Endothelial cell of umbilical vein (primary cell): ENCODE measurements around the gene SLC22A3. TPM values are rescaled to one million over a fixed set of nuclear protein-coding genes. Genes with fewer than 3 reads are reported as not detected.

ENCODE experiments used
- BruUV-seq: library from RNA; stranded (reverse); fragments of 400-500 nt; replicated peaks from 2 replicates; lab custom pipeline; 2021; lab: Mats Ljungman, UMichigan
- CTCF ChIA-PET: fragments of 300-600, 350-600 bp; sonication (Branson Sonifier 250); formaldehyde crosslinking; loops from one replicate; lab custom pipeline; 2021; ENCODE audit warnings: antibody characterized with exemption, inconsistent platforms; lab: Charles Lee
- POLR2A ChIA-PET: fragments of 300-600, 350-600 bp; sonication (Branson Sonifier 250); formaldehyde crosslinking; loops from one replicate; lab custom pipeline; 2021; ENCODE audit warnings: antibody characterized with exemption, inconsistent platforms; lab: Charles Lee
- DNase-seq: peaks from one replicate; pipeline ENCODE4 v3.0.0-alpha.2; 2011; ENCODE audit warnings: low read depth, low spot score
- FAIRE-seq: peaks from 2 replicates; lab custom pipeline; 2011; peaks lifted over from hg19 to GRCh38; lab: Jason Lieb, UNC
- H2AFZ ChIP-seq: 2 replicates; pipeline ENCODE4 v1.6.0; 2012; ENCODE audit warnings: low read depth, low read length, control low read depth, inconsistent platforms
- H3K27ac ChIP-seq: 2 replicates; pipeline ENCODE4 v1.5.1; 2011; ENCODE audit warnings: low read depth, mild to moderate bottlenecking, control low read depth, low read length, moderate library complexity; ENCODE audit not compliant: insufficient read depth
- H3K27me3 ChIP-seq, 2 experiments: 2 replicates each; pipeline versions ENCODE4 v1.6.0 to v1.6.1; 2011; ENCODE audit warnings: low read length in 2 of 2, mixed read lengths in 1 of 2; ENCODE audit not compliant: control insufficient read depth in 2 of 2, insufficient read depth in 2 of 2
- H3K36me3 ChIP-seq, 2 experiments: 2 replicates in 1 of 2; 3 replicates in 1 of 2; pipeline ENCODE4 v1.5.1; 2011; ENCODE audit warnings: low read length in 2 of 2, mild to moderate bottlenecking in 1 of 2, moderate library complexity in 1 of 2; ENCODE audit not compliant: control insufficient read depth in 2 of 2, insufficient read depth in 2 of 2; ENCODE audit errors: extremely low read depth in 1 of 2
- H3K4me1 ChIP-seq: 3 replicates; pipeline ENCODE4 v1.5.1; 2011; ENCODE audit warnings: mild to moderate bottlenecking, low read length; ENCODE audit not compliant: control insufficient read depth, insufficient read depth; ENCODE audit errors: extremely low read depth
- H3K4me2 ChIP-seq: 2 replicates; pipeline ENCODE4 v1.6.1; 2011; ENCODE audit warnings: low read length, control low read depth, mixed read lengths; ENCODE audit not compliant: insufficient read depth
- H3K4me3 ChIP-seq, 3 experiments: fragments of 200-600 bp in 1 of 3; sonication (generic), shearing (Covaris generic) in 1 of 3; replicated peaks in 1 of 3; 2 replicates each; pipeline ENCODE4 v1.5.1; 2011 to 2016; ENCODE audit warnings: control low read depth in 3 of 3, low read length in 3 of 3, mild to moderate bottlenecking in 2 of 3, inconsistent platforms in 1 of 3, low read depth in 1 of 3, moderate library complexity in 1 of 3; ENCODE audit not compliant: insufficient read depth in 1 of 3
- H3K79me2 ChIP-seq: 2 replicates; pipeline ENCODE4 v1.6.0; 2012; ENCODE audit warnings: low read length, inconsistent platforms; ENCODE audit not compliant: control insufficient read depth, insufficient read depth
- H3K9ac ChIP-seq: replicated peaks from 2 replicates; pipeline ENCODE3; 2011; ENCODE audit warnings: low read length, control low read depth; ENCODE audit not compliant: insufficient read depth; ENCODE audit errors: extremely low read depth
- H3K9me1 ChIP-seq: replicated peaks from 3 replicates; pipeline ENCODE4 v1.6.0; 2011; ENCODE audit warnings: mild to moderate bottlenecking, low read length; ENCODE audit not compliant: control insufficient read depth, insufficient read depth; ENCODE audit errors: extremely low read depth
- H3K9me3 ChIP-seq: replicated peaks from 2 replicates; pipeline ENCODE4 v1.5.1; 2012; ENCODE audit warnings: low read length, inconsistent platforms; ENCODE audit not compliant: control insufficient read depth, insufficient read depth
- H4K20me1 ChIP-seq: replicated peaks from 2 replicates; pipeline ENCODE3; 2011; ENCODE audit warnings: mild to moderate bottlenecking, low read length; ENCODE audit not compliant: control insufficient read depth, insufficient read depth; ENCODE audit errors: extremely low read depth
- EZH2 ChIP-seq: IDR thresholded peaks from 2 replicates; pipeline ENCODE4 v1.6.1; 2012; ENCODE audit warnings: borderline replicate concordance, low read depth, mild to moderate bottlenecking, moderate library complexity, low read length, inconsistent platforms; ENCODE audit not compliant: severe bottlenecking
- GATA2 ChIP-seq: IDR thresholded peaks from 2 replicates; pipeline ENCODE4 v1.7.0; 2011; ENCODE audit warnings: low read depth, mild to moderate bottlenecking, moderate library complexity, mixed read lengths, low read length; ENCODE audit not compliant: insufficient read length, insufficient read depth
- JUN ChIP-seq: IDR thresholded peaks from 2 replicates; pipeline ENCODE4 v1.6.1; 2011; ENCODE audit warnings: borderline replicate concordance, low read depth; ENCODE audit not compliant: insufficient read length, insufficient read depth
- MYC ChIP-seq: IDR thresholded peaks from one replicate; pipeline ENCODE4 v1.6.1; 2011; ENCODE audit warnings: mild to moderate bottlenecking, low read depth, low read length
- POLR2A ChIP-seq: IDR thresholded peaks from 2 replicates; pipeline ENCODE4 v1.6.1; 2012; ENCODE audit warnings: low read depth, mild to moderate bottlenecking, control low read depth, low read length
- POLR2AphosphoS5 ChIP-seq: IDR thresholded peaks from 2 replicates; pipeline ENCODE4 v1.6.1; 2012; ENCODE audit warnings: low read depth, mild to moderate bottlenecking, control low read depth, low read length, moderate library complexity; ENCODE audit not compliant: insufficient read depth
- dilution Hi-C: fragments of 300-500 bp; cut with MboI; formaldehyde crosslinking; loops from one replicate; pipeline ENCODE4 v1.15.0; 2019; ENCODE audit warnings: low sequenced_read_pairs; ENCODE audit not compliant: extremely low pct_ligation_motif_present
- intact Hi-C: fragments of 100-400 bp; cut with micrococcal nuclease; formaldehyde crosslinking; loops from one replicate; pipeline ENCODE4 v1.10.0; 2022
- polyA plus RNA-seq, 4 experiments: library from polyadenylated mRNA; depleted of rRNA in 3 of 4; stranded (reverse) in 3 of 4; unstranded in 1 of 4; fragments of >200 nt; gene quantifications; 2 replicates each; pipeline versions ENCODE4 v1.2.1 to v1.2.3, GENCODE V29; 2011 to 2012; ENCODE audit warnings: missing spikeins in 1 of 4
- total RNA-seq: library from RNA; stranded (reverse); gene quantifications from 2 replicates; pipeline ENCODE4 v1.2.3, GENCODE V29; 2021
- TF ChIP-seq, protein P1 (sequence below), 2 donors: IDR thresholded peaks; 1 replicate in 1 of 2; 2 replicates in 1 of 2; pipeline ENCODE4 v1.5.1; 2011; ENCODE audit warnings: low read length in 2 of 2, mild to moderate bottlenecking in 2 of 2, moderate library complexity in 2 of 2, control low read depth in 1 of 2, inconsistent platforms in 1 of 2, low read depth in 1 of 2; ENCODE audit not compliant: insufficient read depth in 1 of 2; ENCODE audit errors: extremely low read depth in 1 of 2
- TF ChIP-seq, protein P2 (sequence below): IDR thresholded peaks from 2 replicates; pipeline ENCODE4 v1.6.1; 2011; ENCODE audit not compliant: insufficient read depth, insufficient read length

Gene SLC22A3
- total and polyA plus RNA-seq, 2 donors (not counting 3 experiments of a cell fraction or from before 2014, with no cell fraction given), result not detected

DNA sequence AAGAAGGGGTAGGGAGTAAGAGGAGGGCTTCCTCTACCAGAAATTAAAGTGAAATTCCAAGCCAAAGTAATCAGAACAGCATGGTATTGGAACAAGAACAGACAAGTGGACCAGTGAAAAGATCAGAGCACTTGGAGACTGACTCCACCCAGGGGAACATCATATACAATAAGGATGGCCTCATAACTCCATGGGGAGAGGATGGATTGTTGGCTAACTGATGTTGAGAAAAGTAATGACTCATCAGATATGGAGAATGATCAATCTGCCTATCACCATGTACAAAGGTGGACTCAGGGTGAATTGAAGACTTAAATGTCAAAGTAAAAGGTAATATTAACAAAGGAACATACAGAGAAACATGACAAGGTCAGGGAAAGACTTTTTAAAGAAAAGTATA is 12.8 kb downstream of the SLC22A3 start:
- no peak for FAIRE-seq
- no peaks in the 10 kb centered on the region for H3K9me3 ChIP-seq
- intact Hi-C loops (no loop called here), dilution Hi-C loops (no loop called here)
- no peak overlapping the region for H3K9ac ChIP-seq
- DNase-seq, result no peak
- no peak overlapping the region for H3K4me2 ChIP-seq
- no TSS peak for BruUV-seq
- no peak overlapping the region for H3K4me3 ChIP-seq
- no peaks in the 10 kb centered on the region for H4K20me1 ChIP-seq
- ChIA-PET CTCF (no interaction called here), POLR2A (no interaction called here)
- H3K36me3 ChIP-seq, result no peaks in the 10 kb centered on the region
- H3K4me1 ChIP-seq, result no peaks in the 10 kb centered on the region
- no peak overlapping the region for H3K27ac ChIP-seq
- H2AFZ ChIP-seq, result no peak overlapping the region
- H3K79me2 ChIP-seq, result no peaks in the 10 kb centered on the region
- TF ChIP-seq, protein P1, sequence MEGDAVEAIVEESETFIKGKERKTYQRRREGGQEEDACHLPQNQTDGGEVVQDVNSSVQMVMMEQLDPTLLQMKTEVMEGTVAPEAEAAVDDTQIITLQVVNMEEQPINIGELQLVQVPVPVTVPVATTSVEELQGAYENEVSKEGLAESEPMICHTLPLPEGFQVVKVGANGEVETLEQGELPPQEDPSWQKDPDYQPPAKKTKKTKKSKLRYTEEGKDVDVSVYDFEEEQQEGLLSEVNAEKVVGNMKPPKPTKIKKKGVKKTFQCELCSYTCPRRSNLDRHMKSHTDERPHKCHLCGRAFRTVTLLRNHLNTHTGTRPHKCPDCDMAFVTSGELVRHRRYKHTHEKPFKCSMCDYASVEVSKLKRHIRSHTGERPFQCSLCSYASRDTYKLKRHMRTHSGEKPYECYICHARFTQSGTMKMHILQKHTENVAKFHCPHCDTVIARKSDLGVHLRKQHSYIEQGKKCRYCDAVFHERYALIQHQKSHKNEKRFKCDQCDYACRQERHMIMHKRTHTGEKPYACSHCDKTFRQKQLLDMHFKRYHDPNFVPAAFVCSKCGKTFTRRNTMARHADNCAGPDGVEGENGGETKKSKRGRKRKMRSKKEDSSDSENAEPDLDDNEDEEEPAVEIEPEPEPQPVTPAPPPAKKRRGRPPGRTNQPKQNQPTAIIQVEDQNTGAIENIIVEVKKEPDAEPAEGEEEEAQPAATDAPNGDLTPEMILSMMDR (IDR thresholded peaks at IDR 0.05; ENCODE audit: extremely low read depth in 1 of 2, insufficient read depth in 1 of 2, low read depth in 1 of 2, low read length in 2 of 2), result no peak
- TF ChIP-seq JUN (no peak), POLR2A (no peak), POLR2AphosphoS5 (no peak), GATA2 (no peak), EZH2 (no peak), MYC (no peak)
- TF ChIP-seq, protein P2, sequence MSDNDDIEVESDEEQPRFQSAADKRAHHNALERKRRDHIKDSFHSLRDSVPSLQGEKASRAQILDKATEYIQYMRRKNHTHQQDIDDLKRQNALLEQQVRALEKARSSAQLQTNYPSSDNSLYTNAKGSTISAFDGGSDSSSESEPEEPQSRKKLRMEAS, result no peak
- H3K27me3 ChIP-seq, result no peaks in the 10 kb centered on the region
- no peaks in the 10 kb centered on the region for H3K9me1 ChIP-seq
